Panc1 (cell line): Measurements from ENCODE around the gene HS1BP3. TPM values are rescaled to one million over a fixed set of nuclear protein-coding genes. Genes with fewer than 3 reads are reported as not detected.

Source experiments
- ATAC-seq: fragments of 200-7000 bp; cut with Tn5 transposase; 2 replicates; pipeline ENCODE4 v1.9.1; 2020; ENCODE audit warnings: mild to moderate bottlenecking, moderate library complexity
- BruUV-seq: library from RNA; stranded (reverse); fragments of 400-500 nt; replicated peaks from 2 replicates; lab custom pipeline; 2021; lab: Mats Ljungman, UMichigan
- CTCF ChIA-PET: fragments of 300-600 bp; sonication (Branson Sonifier 250); formaldehyde crosslinking; loops from one replicate; lab custom pipeline; 2022; ENCODE audit warnings: antibody characterized with exemption; lab: Charles Lee
- POLR2A ChIA-PET: fragments of 300-600 bp; sonication (Branson Sonifier 250); formaldehyde crosslinking; loops from one replicate; lab custom pipeline; 2022; ENCODE audit warnings: antibody characterized with exemption; lab: Charles Lee
- DNase-seq: peaks from one replicate; pipeline ENCODE4 v3.0.0-alpha.2; 2010; ENCODE audit warnings: low read depth, low spot score
- H3K27ac ChIP-seq: 2 replicates; pipeline ENCODE4 v1.5.1; 2011; ENCODE audit warnings: mild to moderate bottlenecking, low read length, inconsistent platforms
- H3K27me3 ChIP-seq: fragments of 200-500 bp; sonication (Bioruptor generic); 2 replicates; pipeline ENCODE4 v1.6.0; 2014; ENCODE audit warnings: low read length, inconsistent platforms; ENCODE audit not compliant: control insufficient read depth, insufficient read depth
- H3K36me3 ChIP-seq: fragments of 200-500 bp; sonication (Bioruptor generic); 2 replicates; pipeline ENCODE4 v1.5.1; 2014; ENCODE audit warnings: inconsistent platforms, mild to moderate bottlenecking, low read length, moderate library complexity; ENCODE audit not compliant: control insufficient read depth, insufficient read depth
- H3K4me1 ChIP-seq: 2 replicates; pipeline ENCODE4 v1.5.1; 2011; ENCODE audit warnings: inconsistent platforms, mild to moderate bottlenecking, low read length, moderate library complexity; ENCODE audit not compliant: control insufficient read depth, insufficient read depth
- H3K4me3 ChIP-seq, 2 experiments: 2 replicates each; pipeline ENCODE4 v1.5.1; 2011 to 2012; ENCODE audit warnings: low read depth in 2 of 2, low read length in 2 of 2, mild to moderate bottlenecking in 2 of 2, inconsistent platforms in 1 of 2, moderate library complexity in 1 of 2
- H3K9me3 ChIP-seq: fragments of 200-500 bp; sonication (Bioruptor generic); 2 replicates; pipeline ENCODE4 v1.5.1; 2014; ENCODE audit warnings: low read depth, mild to moderate bottlenecking, inconsistent platforms, low read length, moderate library complexity; ENCODE audit not compliant: control insufficient read depth, insufficient read depth
- POLR2AphosphoS5 ChIP-seq: IDR thresholded peaks from 2 replicates; pipeline ENCODE4 v1.6.1; 2012; ENCODE audit warnings: mild to moderate bottlenecking, low read depth, low read length, moderate library complexity
- SIN3A ChIP-seq: IDR thresholded peaks from 2 replicates; pipeline ENCODE4 v1.6.1; 2012; ENCODE audit warnings: low read depth, mild to moderate bottlenecking, low read length, moderate library complexity, borderline replicate concordance; ENCODE audit not compliant: insufficient read depth
- TCF7L2 ChIP-seq: IDR thresholded peaks from 2 replicates; pipeline ENCODE4 v1.6.1; 2011; ENCODE audit warnings: mild to moderate bottlenecking, low read depth, low read length, inconsistent platforms
- in situ Hi-C: cut with HindIII; loops from 2 replicates; pipeline ENCODE4 v1.10.0; 2016; ENCODE audit warnings: low sequenced_read_pairs, low pct_unique_long_range_greater_than_20kb
- intact Hi-C: fragments of 100-400 bp; cut with micrococcal nuclease; formaldehyde crosslinking; loops from one replicate; pipeline ENCODE4 v1.10.0; 2022; ENCODE audit not compliant: unreplicated experiment
- total RNA-seq: library from RNA; stranded (reverse); gene quantifications from one replicate; pipeline ENCODE4 v1.2.1, GENCODE V29; 2021; ENCODE audit not compliant: unreplicated experiment
- TF ChIP-seq, protein P1 (sequence below): fragments of 450-650 bp; IDR thresholded peaks from 2 replicates; pipeline ENCODE4 v1.5.1; 2017; ENCODE audit warnings: mild to moderate bottlenecking
- TF ChIP-seq, protein P2 (sequence below), 2 experiments: IDR thresholded peaks; 2 replicates each; pipeline ENCODE4 v1.6.1; 2011 to 2012; ENCODE audit warnings: low read depth in 2 of 2, control low read depth in 1 of 2, low read length in 1 of 2, mild to moderate bottlenecking in 1 of 2, moderate library complexity in 1 of 2; ENCODE audit not compliant: insufficient read depth in 1 of 2

Gene HS1BP3
- total RNA-seq, 1 experiment from 2014 or later: 46.1 TPM

DNA sequence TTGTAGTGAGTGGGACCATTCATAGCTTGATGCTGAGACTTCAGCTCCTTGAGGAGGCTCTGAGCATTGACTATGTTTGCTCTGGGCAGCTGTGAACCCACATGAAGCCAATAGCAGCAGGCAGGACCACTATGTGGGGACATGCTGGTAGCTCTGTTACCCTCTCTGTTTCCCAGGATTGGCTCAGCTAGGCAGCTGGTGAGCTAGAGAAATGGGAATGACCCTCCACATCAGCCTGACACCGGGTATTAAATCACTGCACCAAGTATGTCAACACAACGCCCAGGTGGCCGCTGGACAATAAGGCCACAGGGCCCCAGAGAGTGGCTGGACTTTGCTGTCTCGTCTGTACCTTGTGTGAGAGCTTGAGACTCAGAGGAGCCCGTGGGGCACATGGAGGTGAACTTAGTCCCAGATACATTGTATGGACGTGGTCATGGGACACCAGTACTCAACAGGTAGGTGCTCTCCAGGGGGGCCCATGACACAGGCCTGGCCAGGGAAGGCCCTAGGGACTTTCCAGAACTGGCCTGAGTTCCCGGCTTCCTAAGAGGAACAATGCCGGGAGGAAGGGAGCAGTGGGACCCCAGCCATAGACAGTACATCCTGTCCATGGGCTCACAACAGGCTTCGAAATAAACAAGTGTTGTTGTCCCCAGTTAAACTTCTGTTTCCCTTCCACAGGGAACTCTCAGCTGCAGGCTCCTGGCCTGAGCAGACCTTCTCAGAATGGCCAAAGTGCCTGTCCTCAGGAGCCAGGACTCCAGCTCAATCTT is 35.2 kb downstream of the HS1BP3 start:
- Histone ChIP-seq H3K27me3 (no peaks in the 10 kb centered on the region), H3K4me1 (peaks cover 17% of the 10 kb centered on the region), H3K36me3 (no peaks in the 10 kb centered on the region), H3K4me3 (no peak overlapping the region), H3K9me3 (no peaks in the 10 kb centered on the region), H3K27ac (no peak overlapping the region)
- TF ChIP-seq, protein P1, sequence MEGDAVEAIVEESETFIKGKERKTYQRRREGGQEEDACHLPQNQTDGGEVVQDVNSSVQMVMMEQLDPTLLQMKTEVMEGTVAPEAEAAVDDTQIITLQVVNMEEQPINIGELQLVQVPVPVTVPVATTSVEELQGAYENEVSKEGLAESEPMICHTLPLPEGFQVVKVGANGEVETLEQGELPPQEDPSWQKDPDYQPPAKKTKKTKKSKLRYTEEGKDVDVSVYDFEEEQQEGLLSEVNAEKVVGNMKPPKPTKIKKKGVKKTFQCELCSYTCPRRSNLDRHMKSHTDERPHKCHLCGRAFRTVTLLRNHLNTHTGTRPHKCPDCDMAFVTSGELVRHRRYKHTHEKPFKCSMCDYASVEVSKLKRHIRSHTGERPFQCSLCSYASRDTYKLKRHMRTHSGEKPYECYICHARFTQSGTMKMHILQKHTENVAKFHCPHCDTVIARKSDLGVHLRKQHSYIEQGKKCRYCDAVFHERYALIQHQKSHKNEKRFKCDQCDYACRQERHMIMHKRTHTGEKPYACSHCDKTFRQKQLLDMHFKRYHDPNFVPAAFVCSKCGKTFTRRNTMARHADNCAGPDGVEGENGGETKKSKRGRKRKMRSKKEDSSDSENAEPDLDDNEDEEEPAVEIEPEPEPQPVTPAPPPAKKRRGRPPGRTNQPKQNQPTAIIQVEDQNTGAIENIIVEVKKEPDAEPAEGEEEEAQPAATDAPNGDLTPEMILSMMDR: no peak
- TF ChIP-seq POLR2AphosphoS5: no peak
- TF ChIP-seq SIN3A: no peak
- TF ChIP-seq, protein P2, sequence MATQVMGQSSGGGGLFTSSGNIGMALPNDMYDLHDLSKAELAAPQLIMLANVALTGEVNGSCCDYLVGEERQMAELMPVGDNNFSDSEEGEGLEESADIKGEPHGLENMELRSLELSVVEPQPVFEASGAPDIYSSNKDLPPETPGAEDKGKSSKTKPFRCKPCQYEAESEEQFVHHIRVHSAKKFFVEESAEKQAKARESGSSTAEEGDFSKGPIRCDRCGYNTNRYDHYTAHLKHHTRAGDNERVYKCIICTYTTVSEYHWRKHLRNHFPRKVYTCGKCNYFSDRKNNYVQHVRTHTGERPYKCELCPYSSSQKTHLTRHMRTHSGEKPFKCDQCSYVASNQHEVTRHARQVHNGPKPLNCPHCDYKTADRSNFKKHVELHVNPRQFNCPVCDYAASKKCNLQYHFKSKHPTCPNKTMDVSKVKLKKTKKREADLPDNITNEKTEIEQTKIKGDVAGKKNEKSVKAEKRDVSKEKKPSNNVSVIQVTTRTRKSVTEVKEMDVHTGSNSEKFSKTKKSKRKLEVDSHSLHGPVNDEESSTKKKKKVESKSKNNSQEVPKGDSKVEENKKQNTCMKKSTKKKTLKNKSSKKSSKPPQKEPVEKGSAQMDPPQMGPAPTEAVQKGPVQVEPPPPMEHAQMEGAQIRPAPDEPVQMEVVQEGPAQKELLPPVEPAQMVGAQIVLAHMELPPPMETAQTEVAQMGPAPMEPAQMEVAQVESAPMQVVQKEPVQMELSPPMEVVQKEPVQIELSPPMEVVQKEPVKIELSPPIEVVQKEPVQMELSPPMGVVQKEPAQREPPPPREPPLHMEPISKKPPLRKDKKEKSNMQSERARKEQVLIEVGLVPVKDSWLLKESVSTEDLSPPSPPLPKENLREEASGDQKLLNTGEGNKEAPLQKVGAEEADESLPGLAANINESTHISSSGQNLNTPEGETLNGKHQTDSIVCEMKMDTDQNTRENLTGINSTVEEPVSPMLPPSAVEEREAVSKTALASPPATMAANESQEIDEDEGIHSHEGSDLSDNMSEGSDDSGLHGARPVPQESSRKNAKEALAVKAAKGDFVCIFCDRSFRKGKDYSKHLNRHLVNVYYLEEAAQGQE (IDR thresholded peaks at IDR 0.05; ENCODE audit: insufficient read depth in 1 of 2, low read depth in 2 of 2, low read length in 1 of 2): no peak
- TF ChIP-seq TCF7L2: no peak
- ATAC-seq (no peak), DNase-seq (no peak)
- in situ Hi-C loops: no loop called here
- no TSS peak for BruUV-seq
- CTCF ChIA-PET: interaction anchor here (0.6 to 1.0 kb wide), 3 partner anchors 20 to 172 kb away, joined by 3 read pairs; partner anchors contain the start of gene RHOB
- POLR2A ChIA-PET: no interaction called here
- intact Hi-C loops: no loop called here

DNA sequence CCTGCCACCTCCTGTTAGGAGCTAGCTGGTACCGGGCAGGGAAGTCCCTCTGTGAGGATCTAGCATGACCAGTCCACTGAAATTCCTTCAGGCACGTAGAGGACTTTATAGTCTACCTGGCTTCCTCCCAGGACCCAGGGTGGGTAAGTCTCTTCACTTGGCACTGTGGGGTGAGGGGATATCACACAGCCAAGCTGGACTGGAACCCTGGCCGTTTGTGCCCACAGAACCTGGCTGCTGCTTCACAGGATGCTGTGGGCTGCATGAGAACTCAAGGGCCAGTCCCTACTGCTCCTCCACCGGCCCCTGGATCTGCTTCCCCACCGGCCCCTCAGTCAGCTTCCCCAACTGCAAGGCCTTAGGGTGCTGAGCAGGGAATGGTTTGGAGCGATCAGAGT is 35.8 kb downstream of the HS1BP3 start:
- intact Hi-C loops (no loop called here), in situ Hi-C loops (no loop called here)
- no peak for TF ChIP-seq POLR2AphosphoS5
- TF ChIP-seq SIN3A: no peak
- TF ChIP-seq, protein P2 (IDR thresholded peaks at IDR 0.05; ENCODE audit: insufficient read depth in 1 of 2, low read depth in 2 of 2, low read length in 1 of 2): no peak
- TF ChIP-seq, protein P1: no peak
- TF ChIP-seq TCF7L2: no peak
- DNase-seq (no peak), ATAC-seq (no peak)
- no peaks in the 10 kb centered on the region for H3K27me3 ChIP-seq
- H3K27ac ChIP-seq: no peak overlapping the region
- POLR2A ChIA-PET: no interaction called here
- H3K4me1 ChIP-seq: peaks cover 17% of the 10 kb centered on the region
- no peak overlapping the region for H3K4me3 ChIP-seq
- BruUV-seq: no TSS peak
- CTCF ChIA-PET: interaction anchor here (0.6 to 1.0 kb wide), 2 partner anchors 168 to 171 kb away, joined by 3 read pairs; partner anchors contain the start of gene RHOB
- no peaks in the 10 kb centered on the region for H3K9me3 ChIP-seq
- no peaks in the 10 kb centered on the region for H3K36me3 ChIP-seq
